HG03066 (cell line): ENCODE measurements around the gene ART1.

Experiments
- ATAC-seq: cut with Tn5 transposase; IDR thresholded peaks from one replicate; pipeline ENCODE4 v1.9.1; 2021; ENCODE audit warnings: low read depth; ENCODE audit not compliant: unreplicated experiment

The ART1 gene

DNA sequence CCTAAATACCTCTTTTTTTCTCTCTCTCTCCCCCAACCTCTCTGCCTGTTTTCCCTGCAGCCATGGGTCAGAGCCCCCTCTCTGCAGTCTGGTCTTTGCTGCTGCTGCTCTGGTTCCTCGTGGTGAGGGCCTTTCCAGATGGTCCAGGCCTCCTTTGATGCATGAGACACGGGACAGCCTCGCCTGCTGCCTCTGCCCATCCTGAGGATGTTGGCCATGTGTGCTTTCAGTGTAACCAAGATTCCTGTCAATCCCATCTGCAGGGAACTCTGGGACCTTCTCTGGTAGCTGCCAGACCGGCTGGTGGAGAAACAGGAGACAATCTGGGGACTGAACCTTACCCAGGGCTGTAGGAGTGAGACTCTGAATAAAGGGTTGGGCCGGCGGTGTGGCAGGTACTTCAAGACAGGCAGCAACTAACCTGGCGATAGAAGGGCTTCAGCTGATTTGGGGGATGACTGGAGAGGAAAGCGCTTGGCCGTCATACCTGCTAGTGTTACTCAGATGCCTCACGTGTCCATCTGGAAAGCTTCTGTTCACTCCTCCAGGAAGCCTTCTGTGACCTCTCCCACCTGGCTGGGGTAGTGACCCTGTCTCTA lies 19.2 kb downstream of the ART1 start:
- ATAC-seq, result no peak

DNA sequence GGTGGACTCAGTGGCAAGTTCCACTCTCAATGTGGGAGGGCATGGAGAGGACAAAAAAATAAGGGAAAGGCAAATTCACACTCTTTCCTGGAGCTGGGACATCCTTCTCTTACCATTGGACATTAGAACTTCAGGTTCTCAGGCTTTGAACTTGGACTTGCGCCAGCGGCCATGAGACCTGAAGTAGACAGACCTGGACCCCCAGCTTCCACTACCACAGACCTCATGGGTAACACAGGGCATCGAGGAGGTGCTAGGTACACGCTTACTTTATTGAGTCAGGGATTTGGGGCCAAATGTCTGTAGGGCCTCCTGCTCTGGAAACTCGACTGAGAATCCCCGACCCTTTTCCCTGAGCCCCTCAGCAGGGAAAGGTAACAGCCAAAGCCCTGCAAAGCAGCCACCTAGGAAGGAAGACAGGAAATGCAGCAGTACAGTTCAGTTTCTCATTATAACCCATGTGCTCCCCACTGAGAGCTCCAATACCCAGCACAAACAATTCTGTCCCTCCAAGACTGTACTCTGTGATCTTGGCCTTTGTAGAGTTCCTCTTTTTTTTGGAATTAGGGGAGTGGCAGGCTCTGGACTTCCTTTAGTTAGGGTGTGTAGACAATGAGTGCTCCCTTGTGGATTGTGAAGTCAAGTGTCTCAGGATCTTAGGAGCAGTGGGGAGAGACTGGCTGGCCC lies 20.6 kb downstream of the ART1 start:
- no peak for ATAC-seq

DNA sequence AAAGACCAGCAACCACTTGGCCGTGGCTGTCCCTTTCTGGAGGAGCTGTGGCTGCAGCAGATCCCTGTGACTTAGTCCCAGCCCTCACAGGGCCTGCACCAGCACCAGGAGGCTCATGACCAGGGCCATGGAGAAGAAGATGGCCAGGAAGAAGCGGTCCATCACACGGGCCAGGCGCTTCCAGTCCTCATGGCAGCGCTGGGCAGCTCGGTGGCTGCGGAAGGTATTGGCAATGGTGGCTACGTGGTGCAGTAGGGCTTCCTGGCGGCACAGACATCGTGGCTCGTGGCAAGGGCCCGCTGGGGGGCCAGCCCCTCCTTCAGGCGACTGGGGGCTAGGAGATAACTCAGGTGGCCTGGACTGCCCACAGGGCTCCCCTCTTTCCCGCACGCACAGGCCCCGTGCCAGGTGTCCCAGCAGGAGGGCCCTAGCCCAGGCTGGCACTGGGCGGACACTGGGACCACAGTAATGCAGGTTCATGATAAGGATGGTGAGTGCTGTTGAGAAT lies 21.1 kb downstream of the ART1 start:
- ATAC-seq, result no peak

- ATAC-seq, result no peak
These were observed 22.5 kb downstream of the ART1 start for GRCh38 chr11:3667149-3668035.

GRCh38 chr11:3669128-3669527 lies 24.2 kb downstream of the ART1 start:
- no peak for ATAC-seq

GRCh38 chr11:3669742-3670183 lies 24.8 kb downstream of the ART1 start:
- ATAC-seq, result no peak

- no peak for ATAC-seq
These were observed 26.7 kb downstream of the ART1 start, which contains the start of gene CHRNA10 for GRCh38 chr11:3671334-3672254. Gene CHRNA10 (minus strand): TSS chr11:3671384. CDS start chr11:3671312, 72 bp downstream.

GRCh38 chr11:3674189-3674588 lies 29.3 kb downstream of the ART1 start:
- ATAC-seq, result no peak

GRCh38 chr11:3675971-3676370 lies 31.0 kb downstream of the ART1 start:
- no peak for ATAC-seq

GRCh38 chr11:3679077-3679476 lies 34.1 kb downstream of the ART1 start:
- no peak for ATAC-seq

DNA sequence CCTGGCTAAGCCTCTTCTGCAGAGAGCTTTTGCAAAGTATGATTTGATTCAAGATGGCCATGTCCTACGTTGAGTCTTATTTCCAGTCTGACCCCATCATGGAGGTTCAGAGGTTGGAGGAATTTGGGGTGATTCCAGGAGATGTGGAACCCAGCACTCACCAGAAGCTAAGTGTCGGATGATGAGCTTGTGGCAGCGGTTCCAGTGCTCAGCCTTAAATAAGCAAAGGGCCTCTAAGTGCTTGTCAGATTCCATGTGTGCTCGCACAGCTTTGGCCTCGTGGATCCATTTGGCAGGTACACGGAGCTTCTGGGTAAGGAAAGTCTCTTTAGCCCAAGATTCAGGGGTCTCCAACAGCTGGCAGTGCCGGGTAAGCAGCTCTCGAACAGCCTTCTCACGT lies 38.1 kb downstream of the ART1 start:
- no peak for ATAC-seq

- ATAC-seq, result no peak
These were observed 39.3 kb downstream of the ART1 start for GRCh38 chr11:3684129-3684818.

- ATAC-seq, result no peak
These were observed 39.9 kb downstream of the ART1 start for GRCh38 chr11:3684819-3685172.

DNA sequence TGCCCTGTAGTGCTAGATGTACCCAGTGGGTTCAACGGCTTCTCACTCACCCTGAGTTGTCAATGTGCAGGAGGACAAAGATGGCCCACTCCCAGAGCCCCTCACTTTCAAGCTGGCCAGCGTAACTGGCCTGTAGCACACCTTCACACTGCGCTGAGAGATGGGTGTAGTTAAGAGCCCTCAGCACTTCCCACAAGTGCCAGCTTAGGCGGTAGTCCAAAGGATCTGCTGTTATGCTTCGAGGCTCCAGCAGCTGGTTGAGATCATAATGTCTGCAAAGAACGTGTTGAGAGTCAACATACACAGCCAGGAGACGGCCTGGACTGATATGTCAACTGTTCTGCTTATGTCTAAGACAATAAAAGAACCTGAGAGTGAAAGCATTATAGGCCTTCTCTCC lies 41.0 kb downstream of the ART1 start:
- ATAC-seq, result no peak

DNA sequence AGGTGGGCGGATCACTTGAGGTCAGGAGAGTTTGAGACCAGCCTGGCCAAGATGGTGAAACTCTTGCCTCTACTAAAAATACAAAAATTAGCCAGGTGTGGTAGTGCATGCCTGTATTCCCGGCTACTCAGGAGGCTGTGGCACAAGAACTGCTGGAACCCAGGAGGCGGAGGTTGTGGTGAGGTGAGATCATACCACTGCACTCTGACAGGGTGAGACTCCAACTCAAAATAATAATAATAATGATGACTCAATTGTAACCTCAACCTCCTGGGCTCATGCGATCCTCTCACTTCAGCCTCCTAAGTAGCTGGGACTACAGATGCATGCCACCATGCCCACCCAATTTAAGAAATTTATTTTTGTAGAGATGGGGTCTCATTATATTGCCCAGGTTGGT lies 41.8 kb downstream of the ART1 start:
- no peak for ATAC-seq

- no peak for ATAC-seq
These were observed 55.5 kb downstream of the ART1 start for GRCh38 chr11:3700410-3700809.

DNA sequence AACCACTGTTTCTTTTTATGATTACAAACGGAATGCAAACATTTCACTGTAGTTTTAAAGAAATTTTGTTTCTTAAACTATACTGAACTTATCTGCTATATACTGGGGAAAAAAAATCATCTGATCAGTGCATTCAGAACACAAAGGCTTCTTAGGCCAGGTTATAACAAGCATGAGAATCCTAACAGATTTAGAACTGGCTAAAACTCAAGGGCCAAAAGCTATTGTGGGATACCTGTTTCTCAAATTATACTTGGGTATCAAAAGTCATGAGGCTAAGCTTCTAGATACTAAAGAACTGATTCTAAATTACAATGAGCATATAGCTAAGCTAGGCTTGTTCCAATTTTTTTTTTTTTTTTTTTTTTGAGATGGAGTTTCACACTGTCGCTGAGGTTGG lies 56.0 kb downstream of the ART1 start:
- no peak for ATAC-seq

DNA sequence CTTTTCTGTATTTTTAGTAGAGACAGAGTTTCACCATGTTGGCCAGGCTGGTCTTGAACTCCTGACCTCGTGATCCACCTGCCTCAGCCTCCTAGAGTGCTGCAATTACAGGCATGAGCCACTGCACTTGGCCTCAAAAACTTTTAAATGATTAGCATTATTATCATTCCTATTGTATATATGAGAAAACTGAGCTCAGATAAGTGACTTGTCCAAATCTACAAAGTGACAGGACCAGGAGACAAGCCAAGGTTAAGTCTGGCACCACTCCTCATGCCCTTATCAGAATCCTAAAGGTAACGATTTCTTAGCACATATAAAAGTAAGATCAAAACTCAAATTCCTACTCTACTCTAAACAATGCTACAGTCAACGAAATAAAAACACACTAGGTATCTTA lies 58.5 kb downstream of the ART1 start:
- no peak for ATAC-seq

GRCh38 chr11:3707176-3707575 lies 62.2 kb downstream of the ART1 start:
- no peak for ATAC-seq

GRCh38 chr11:3709977-3710376 lies 65.0 kb downstream of the ART1 start:
- no peak for ATAC-seq
